HG03571 (cell line): ENCODE measurements around the gene SPATA13.
A peak's percentile ranks its signal among the peaks of the same experiment; 100 is the strongest.

Source experiments
- ATAC-seq: cut with Tn5 transposase; IDR thresholded peaks from one replicate; pipeline ENCODE4 v1.9.1; 2021; ENCODE audit not compliant: unreplicated experiment

Gene SPATA13

GRCh38 chr13:24138911-24139310 is 21.6 kb upstream of the SPATA13 start:
- no peak for ATAC-seq

GRCh38 chr13:24141333-24141910 is 19.1 kb upstream of the SPATA13 start:
- ATAC-seq = no peak

GRCh38 chr13:24142453-24142852 is 18.1 kb upstream of the SPATA13 start:
- ATAC-seq = no peak

GRCh38 chr13:24142886-24143285 is 17.6 kb upstream of the SPATA13 start:
- no peak for ATAC-seq

GRCh38 chr13:24145240-24145639 is 15.3 kb upstream of the SPATA13 start:
- no peak for ATAC-seq

GRCh38 chr13:24145674-24146073 is 14.8 kb upstream of the SPATA13 start:
- ATAC-seq = no peak

GRCh38 chr13:24146961-24147569 is 13.5 kb upstream of the SPATA13 start:
- ATAC-seq = no peak

GRCh38 chr13:24147570-24147963 is 13.0 kb upstream of the SPATA13 start:
- ATAC-seq = peak; percentile 58

GRCh38 chr13:24148414-24149235 is 11.9 kb upstream of the SPATA13 start:
- ATAC-seq = no peak

GRCh38 chr13:24149246-24150032 is 11.1 kb upstream of the SPATA13 start:
- no peak for ATAC-seq

GRCh38 chr13:24150572-24150971 is 9.9 kb upstream of the SPATA13 start:
- no peak for ATAC-seq

GRCh38 chr13:24151864-24152263 is 8.7 kb upstream of the SPATA13 start:
- ATAC-seq = no peak

GRCh38 chr13:24152292-24153214 is 8.0 kb upstream of the SPATA13 start:
- ATAC-seq = no peak

GRCh38 chr13:24153347-24153746 is 7.2 kb upstream of the SPATA13 start:
- no peak for ATAC-seq

- ATAC-seq = no peak
Measured at GRCh38 chr13:24153979-24154701, 6.4 kb upstream of the SPATA13 start.

- ATAC-seq = no peak
Measured at GRCh38 chr13:24159357-24159756, 1.2 kb upstream of the SPATA13 start.

- peak; percentile 40 for ATAC-seq
Measured at GRCh38 chr13:24161010-24161775, 673 bp downstream of the SPATA13 start.

GRCh38 chr13:24161980-24162525 is 1.5 kb downstream of the SPATA13 start:
- ATAC-seq = no peak

GRCh38 chr13:24162604-24163003 is 2.1 kb downstream of the SPATA13 start:
- ATAC-seq = no peak
